ENCODE data around the gene SCART1. TPM values are rescaled to one million over a fixed set of nuclear protein-coding genes. Genes with fewer than 3 reads are reported as not detected.

Gene SCART1
- total and polyA plus RNA-seq, 2 experiments from 2014 or later, result 0.89 to 5.6 TPM

DNA sequence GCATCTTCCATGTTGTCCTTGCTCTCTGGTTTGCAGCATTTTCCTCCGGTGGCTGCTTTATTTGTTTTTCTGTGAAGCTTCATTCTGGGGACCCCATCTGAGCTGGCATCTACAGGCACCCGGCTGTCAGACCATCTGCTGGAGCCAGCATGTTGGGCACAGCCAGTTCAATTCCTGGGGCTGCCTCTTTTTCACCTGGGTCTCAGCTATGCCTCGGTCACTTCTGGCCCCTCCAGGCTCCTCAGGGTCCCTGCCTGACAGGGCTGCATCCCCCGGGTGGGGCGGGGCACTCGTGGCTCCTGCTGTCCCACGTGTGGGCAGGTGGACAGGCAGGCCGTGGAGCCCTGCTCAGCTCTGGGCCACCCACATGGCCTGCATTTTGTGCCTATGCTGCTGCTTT, 8.1 kb downstream of the SCART1 start:
- Histone ChIP-seq H3K27me3 (no peaks in the 10 kb centered on the region), H3K4me1 (ENCODE audit: low read depth) (no peaks in the 10 kb centered on the region), H3K36me3 (no peaks in the 10 kb centered on the region), H3K9me3 (ENCODE audit: low read depth) (no peaks in the 10 kb centered on the region), H3K4me3 (no peak overlapping the region), H3K27ac (no peak overlapping the region)
- TF ChIP-seq CTCF (IDR thresholded peaks at IDR 0.05; ENCODE audit: low read depth, low read length), result no peak
- DNase-seq (ENCODE audit: low read depth in 1 of 2, low spot score in 1 of 2), result no peak

- no peak for DNase-seq (ENCODE audit: low read depth in 1 of 2, low spot score in 1 of 2)
- no peaks in the 10 kb centered on the region for H3K9me3 ChIP-seq (ENCODE audit: low read depth)
- no peaks in the 10 kb centered on the region for H3K36me3 ChIP-seq
Measured at GRCh38 chr10:133462512-133463305, 9.0 kb downstream of the SCART1 start.

DNA sequence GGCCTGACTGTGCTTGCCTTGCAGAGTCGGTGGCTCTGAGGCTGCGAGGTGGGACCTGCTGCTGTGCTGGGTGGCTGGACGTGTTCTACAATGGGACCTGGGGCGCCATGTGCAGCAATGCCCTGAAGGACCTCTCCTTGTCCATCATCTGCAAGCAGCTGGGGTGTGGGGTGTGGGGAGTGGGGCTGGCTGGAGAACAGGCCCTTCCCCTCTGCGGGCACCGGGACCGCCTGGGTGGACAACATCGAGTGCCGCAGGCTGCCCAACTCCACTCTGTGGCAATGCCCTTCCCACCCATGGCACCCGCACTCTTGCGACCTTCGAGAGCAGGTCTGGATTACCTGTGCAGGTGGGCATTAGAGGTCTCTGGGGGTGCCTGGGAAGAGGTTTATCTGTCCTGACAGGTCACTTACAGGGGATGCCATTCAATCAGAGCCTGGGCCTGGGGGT, 10.9 kb downstream of the SCART1 start:
- Histone ChIP-seq H3K4me1 (ENCODE audit: low read depth) (no peaks in the 10 kb centered on the region), H3K27ac (no peak overlapping the region), H3K9me3 (ENCODE audit: low read depth) (no peaks in the 10 kb centered on the region), H3K36me3 (no peaks in the 10 kb centered on the region), H3K27me3 (no peaks in the 10 kb centered on the region), H3K4me3 (no peak overlapping the region)
- no peak for DNase-seq (ENCODE audit: low read depth in 1 of 2, low spot score in 1 of 2)
- TF ChIP-seq CTCF (IDR thresholded peaks at IDR 0.05; ENCODE audit: low read depth, low read length), result no peak

More at GRCh38 chr10:133462512-133463305, 9.0 kb downstream of the SCART1 start:
- no peaks in the 10 kb centered on the region for H3K27me3 ChIP-seq
- H3K4me3 ChIP-seq, result no peak overlapping the region
- H3K27ac ChIP-seq, result no peak overlapping the region
- TF ChIP-seq CTCF (IDR thresholded peaks at IDR 0.05; ENCODE audit: low read depth, low read length), result no peak
- H3K4me1 ChIP-seq (ENCODE audit: low read depth), result no peaks in the 10 kb centered on the region

- no peak overlapping the region for H3K4me3 ChIP-seq
Measured at GRCh38 chr10:133465191-133465949, 11.6 kb downstream of the SCART1 start.

More at GRCh38 chr10:133465191-133465949, 11.6 kb downstream of the SCART1 start:
- no peaks in the 10 kb centered on the region for H3K36me3 ChIP-seq
- H3K27me3 ChIP-seq, result no peaks in the 10 kb centered on the region
- no peaks in the 10 kb centered on the region for H3K4me1 ChIP-seq (ENCODE audit: low read depth)
- no peak overlapping the region for H3K27ac ChIP-seq
- H3K9me3 ChIP-seq (ENCODE audit: low read depth), result no peaks in the 10 kb centered on the region
- no peak for TF ChIP-seq CTCF (IDR thresholded peaks at IDR 0.05; ENCODE audit: low read depth, low read length)
- no peak for DNase-seq (ENCODE audit: low read depth in 1 of 2, low spot score in 1 of 2)

All from cardiac muscle cell (in vitro differentiated cells and primary cell).